ENCODE results near the gene SLC27A1. TPM values are rescaled to one million over a fixed set of nuclear protein-coding genes. Genes with fewer than 3 reads are reported as not detected.

The SLC27A1 gene
- total and polyA plus RNA-seq, 12 donors = 4.9 to 107 (median 56.0) TPM

DNA sequence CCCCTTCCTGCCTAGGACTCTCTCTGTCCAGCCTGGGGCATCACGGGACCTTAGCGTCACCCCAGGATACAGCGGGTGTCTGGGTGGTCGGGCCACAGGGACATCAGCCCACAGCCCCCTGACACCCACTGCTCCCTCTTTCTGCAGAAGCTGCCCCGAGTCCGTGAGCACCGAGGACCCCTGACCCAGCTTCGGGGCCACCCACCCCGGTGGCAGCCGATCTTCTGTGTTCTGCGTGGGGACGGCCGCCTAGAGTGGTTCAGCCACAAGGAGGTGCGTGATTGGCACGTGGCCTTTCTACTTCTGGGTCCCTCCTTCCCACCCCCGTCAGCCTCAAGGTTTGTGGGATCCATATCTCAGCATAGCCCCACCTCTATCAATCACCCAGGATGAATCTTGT is 61.8 kb downstream of the SLC27A1 start:
- 77% methylated on average over 14 to 16 of the region's 16 CpGs; no CpG with 5 or more reads in 2 of the 4 donors for WGBS, 4 donors
- no peak overlapping the region for H3K4me3 ChIP-seq
- no peaks in the 10 kb centered on the region for H3K9me3 ChIP-seq (replicated peaks in 1 of 3)
- peaks cover 3% of the 10 kb centered on the region for H3K27me3 ChIP-seq
- H3K4me1 ChIP-seq (replicated peaks in 1 of 2) = no peaks in the 10 kb centered on the region
- intact Hi-C loops (cut with DNase I) = no loop called here
- H3K27ac ChIP-seq = no peak overlapping the region
- no peak for TF ChIP-seq POLR2A (IDR thresholded peaks at IDR 0.05)
- TF ChIP-seq, protein P1, sequence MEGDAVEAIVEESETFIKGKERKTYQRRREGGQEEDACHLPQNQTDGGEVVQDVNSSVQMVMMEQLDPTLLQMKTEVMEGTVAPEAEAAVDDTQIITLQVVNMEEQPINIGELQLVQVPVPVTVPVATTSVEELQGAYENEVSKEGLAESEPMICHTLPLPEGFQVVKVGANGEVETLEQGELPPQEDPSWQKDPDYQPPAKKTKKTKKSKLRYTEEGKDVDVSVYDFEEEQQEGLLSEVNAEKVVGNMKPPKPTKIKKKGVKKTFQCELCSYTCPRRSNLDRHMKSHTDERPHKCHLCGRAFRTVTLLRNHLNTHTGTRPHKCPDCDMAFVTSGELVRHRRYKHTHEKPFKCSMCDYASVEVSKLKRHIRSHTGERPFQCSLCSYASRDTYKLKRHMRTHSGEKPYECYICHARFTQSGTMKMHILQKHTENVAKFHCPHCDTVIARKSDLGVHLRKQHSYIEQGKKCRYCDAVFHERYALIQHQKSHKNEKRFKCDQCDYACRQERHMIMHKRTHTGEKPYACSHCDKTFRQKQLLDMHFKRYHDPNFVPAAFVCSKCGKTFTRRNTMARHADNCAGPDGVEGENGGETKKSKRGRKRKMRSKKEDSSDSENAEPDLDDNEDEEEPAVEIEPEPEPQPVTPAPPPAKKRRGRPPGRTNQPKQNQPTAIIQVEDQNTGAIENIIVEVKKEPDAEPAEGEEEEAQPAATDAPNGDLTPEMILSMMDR (IDR thresholded peaks at IDR 0.05) = no peak
- no peaks in the 10 kb centered on the region for H3K36me3 ChIP-seq (replicated peaks in 1 of 2)
- DNase-seq = no peak

DNA sequence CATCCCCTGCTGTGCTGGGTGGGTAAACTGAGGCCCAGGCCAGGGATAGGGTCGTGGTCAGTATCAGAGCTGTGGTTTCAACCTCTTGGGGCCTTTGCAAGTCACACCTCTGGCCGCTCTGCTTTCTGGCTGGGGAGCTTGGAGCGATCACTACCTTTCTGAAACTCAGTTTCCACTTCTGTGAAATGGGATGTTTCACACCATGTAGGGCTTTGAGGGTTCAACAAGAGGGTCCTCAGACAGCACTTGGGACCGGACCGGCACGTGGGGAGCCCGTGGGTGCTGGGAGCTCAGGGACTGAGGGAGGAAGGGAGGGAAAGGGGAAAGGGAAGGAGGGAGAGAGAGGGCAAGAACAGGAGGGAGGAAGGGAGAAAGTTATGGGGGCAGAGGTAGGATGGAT is 62.2 kb downstream of the SLC27A1 start:
- Histone ChIP-seq H3K4me1 (replicated peaks in 1 of 2) (no peaks in the 10 kb centered on the region), H3K4me3 (no peak overlapping the region), H3K36me3 (replicated peaks in 1 of 2) (no peaks in the 10 kb centered on the region), H3K27ac (no peak overlapping the region), H3K27me3 (peaks cover 3% of the 10 kb centered on the region), H3K9me3 (replicated peaks in 1 of 3) (no peaks in the 10 kb centered on the region)
- TF ChIP-seq, protein P1 (IDR thresholded peaks at IDR 0.05) = no peak
- no peak for TF ChIP-seq POLR2A (IDR thresholded peaks at IDR 0.05)
- intact Hi-C loops (cut with DNase I) = no loop called here
- WGBS, 4 donors = 46 to 62% (median 58%) methylated on average over 6 to 7 of the region's 7 CpGs
- no peak for DNase-seq

DNA sequence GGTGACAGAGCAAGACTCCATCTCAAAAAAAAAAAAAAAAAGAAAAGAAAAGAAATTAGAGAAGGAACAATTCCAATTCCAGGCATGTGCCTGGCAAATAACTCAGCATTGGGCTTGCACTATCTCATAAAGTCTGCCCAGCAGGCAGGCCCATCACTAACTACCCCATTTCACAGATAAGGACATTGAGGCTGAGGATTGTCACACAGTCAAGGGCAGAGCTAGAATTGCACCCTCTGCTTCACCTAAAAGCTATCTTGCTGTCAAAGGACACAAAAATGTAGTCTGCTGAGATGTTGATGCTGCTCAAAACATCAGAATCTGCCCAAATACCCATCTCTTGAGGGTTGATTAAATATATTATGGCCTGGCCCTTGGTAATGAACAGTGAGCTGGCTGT is 64.4 kb downstream of the SLC27A1 start:
- DNase-seq = no peak
- intact Hi-C loops (cut with DNase I) = no loop called here
- H3K27ac ChIP-seq = no peak overlapping the region
- peaks cover 3% of the 10 kb centered on the region for H3K27me3 ChIP-seq
- no peaks in the 10 kb centered on the region for H3K9me3 ChIP-seq (replicated peaks in 1 of 3)
- H3K36me3 ChIP-seq (replicated peaks in 1 of 2) = no peaks in the 10 kb centered on the region
- peaks cover 9 to 10% of the 10 kb centered on the region in 2 donors for H3K4me1 ChIP-seq (replicated peaks in 1 of 2)
- no peak overlapping the region for H3K4me3 ChIP-seq
- TF ChIP-seq, protein P1 (IDR thresholded peaks at IDR 0.05) = no peak
- TF ChIP-seq POLR2A (IDR thresholded peaks at IDR 0.05) = no peak

DNA sequence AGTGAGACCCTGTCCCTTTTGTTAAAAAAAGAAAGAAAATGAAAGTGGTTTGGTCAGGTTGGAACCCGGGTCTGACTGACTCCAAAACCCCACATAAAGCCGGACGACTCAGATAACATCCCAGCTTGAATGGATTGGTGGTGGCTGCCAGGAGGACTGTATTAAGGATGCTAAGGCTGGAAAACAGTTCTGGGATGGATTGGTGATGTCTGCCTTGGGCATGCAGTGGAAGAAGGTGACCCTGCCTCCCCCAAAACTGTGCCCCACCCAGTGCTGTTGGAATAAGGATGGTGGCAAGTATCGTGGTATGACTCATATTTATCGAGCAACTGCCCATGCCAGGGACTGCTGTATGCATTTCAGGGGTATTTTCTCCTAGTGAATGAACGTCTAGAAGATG is 66.6 kb downstream of the SLC27A1 start:
- TF ChIP-seq, protein P1 (IDR thresholded peaks at IDR 0.05) = no peak
- no peak for TF ChIP-seq POLR2A (IDR thresholded peaks at IDR 0.05)
- no peaks in the 10 kb centered on the region for H3K9me3 ChIP-seq (replicated peaks in 1 of 3)
- intact Hi-C loops (cut with DNase I) = no loop called here
- no peaks in the 10 kb centered on the region for H3K36me3 ChIP-seq (replicated peaks in 1 of 2)
- no peak for DNase-seq
- peaks cover 9 to 10% of the 10 kb centered on the region in 2 donors for H3K4me1 ChIP-seq (replicated peaks in 1 of 2)
- H3K4me3 ChIP-seq = no peak overlapping the region
- WGBS, 4 donors = 64 to 80% (median 71%) methylated on average over 4 to 6 of the region's 6 CpGs
- peaks cover 2% of the 10 kb centered on the region for H3K27me3 ChIP-seq
- H3K27ac ChIP-seq = no peak overlapping the region
